8988T (cell line): ENCODE data around the gene ZNF609.

Source experiments
- DNase-seq: peaks from one replicate; pipeline ENCODE4 v3.0.0; 2011

The ZNF609 gene

GRCh38 chr15:64503197-64503596, 42.8 kb downstream of the ZNF609 start:
- DNase-seq, result no peak

GRCh38 chr15:64503640-64504039, 43.3 kb downstream of the ZNF609 start:
- no peak for DNase-seq

DNA sequence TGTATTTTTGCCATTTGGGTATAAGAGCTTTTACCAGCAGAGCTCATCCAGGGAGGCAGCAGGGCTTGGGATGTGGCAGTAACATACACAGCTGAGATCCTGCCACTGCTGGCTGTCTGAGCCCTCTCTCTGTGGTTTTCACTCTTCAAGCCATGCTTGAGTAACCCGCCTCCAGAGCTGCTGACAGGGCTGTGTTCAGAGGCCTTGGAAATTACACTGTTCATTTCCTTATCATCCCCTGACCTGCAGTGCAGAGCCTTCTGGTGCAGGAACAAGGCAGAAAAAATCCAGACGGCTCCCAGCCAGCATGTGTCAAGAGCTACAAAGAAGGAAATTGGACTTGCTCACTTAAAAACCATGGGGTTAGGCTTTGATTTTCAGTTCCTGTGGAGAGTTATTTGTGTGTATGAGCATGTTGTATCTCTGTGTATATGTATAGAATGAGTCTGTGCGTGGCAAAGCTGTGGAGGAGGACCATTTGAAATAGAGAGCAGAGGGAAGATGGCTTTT, 47.0 kb downstream of the ZNF609 start:
- no peak for DNase-seq

DNA sequence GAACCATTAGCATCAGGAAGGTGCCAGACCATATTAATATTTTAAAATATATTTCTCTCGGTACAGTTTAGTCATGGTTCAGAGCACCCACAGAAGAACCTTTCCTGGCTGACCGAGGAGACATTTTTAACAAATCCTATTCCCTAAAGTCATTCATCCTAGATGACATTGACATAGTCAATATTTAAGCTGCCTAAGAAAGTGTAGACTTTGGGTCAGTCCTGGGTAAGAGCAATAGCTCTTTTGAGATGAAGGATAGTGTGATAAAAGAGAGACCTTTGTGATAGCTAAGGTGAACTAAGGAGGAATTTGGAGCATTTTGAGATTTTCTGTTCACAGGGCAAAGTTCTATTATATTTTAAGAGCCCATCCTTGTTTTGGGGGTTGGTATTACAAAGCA, 47.5 kb downstream of the ZNF609 start:
- no peak for DNase-seq

DNA sequence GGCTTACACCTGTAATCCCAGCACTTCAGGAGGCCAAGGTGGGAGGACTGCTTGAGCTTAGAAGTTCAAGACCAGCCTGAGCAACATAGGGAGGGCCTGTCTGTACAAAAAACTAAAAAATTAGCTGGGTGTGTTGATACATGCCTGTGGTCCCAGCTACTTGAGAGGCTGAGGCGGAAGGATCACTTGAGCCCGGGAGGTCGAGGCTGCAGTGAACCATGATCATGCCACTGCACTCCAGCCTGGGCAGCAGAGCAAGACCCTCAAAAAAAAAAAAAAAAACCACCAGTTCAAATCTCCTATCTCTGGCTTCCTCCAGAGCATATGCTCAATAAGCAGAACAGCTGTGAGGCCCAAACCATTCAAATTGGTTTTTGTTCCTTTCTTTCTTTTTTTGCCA, 53.4 kb downstream of the ZNF609 start:
- DNase-seq, result no peak

DNA sequence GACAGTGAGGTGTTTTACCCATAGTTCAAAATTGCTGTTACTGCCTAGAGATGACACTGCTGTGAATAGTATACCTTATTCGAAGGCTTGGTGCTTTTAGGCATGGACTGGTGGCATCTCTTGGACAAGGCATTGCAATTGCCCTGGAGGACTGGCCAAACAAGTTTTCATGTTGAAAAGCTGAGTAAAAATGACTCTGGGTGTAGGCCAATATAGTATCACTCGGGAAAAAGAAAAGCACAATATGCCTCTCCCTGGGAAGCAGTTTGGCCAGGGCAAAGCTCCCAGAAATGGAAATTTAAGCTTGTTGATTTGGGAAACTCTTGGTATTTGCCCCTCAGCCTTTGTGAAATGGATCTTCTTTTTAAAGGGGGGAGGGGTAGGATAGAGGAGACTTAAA, 54.8 kb downstream of the ZNF609 start:
- DNase-seq, result no peak

DNA sequence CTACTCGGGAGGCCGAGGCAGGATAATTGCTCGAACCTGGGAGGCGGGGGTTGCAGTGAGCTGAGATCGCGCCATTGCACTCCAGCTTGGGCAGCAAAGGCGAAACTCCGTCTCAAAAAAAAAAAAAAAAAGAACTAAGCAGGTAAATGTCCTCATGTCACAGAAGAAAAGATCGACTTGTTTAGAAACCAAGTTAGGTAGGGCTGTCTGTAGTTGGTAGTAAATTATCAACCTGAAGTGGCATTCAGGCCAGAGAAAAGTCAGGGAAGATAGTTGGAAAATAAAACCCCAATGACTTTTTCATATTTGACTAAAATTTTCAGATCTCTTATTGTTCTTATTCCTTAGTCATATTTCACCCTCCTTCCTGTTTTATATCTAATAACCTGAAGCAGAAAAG, 55.4 kb downstream of the ZNF609 start:
- no peak for DNase-seq

DNA sequence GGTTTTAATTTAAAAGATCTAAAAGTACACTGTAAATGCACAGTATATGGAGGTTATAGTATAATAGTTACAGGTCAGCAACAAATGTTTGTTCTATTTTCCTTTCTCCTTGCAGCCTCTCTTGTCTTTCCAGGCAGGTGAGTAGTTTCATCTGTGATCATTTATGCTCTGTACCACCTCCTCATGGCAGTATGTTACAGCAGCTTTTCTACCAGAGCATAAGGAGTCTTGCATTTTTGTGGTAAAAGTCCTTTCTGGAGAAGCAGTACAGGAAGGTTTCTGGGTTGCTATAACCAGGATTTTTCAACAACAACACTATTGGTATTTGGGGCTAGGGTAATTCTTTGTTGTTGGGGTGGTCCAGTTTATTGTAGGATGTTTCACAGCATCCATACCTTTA, 59.5 kb downstream of the ZNF609 start:
- DNase-seq, result no peak

DNA sequence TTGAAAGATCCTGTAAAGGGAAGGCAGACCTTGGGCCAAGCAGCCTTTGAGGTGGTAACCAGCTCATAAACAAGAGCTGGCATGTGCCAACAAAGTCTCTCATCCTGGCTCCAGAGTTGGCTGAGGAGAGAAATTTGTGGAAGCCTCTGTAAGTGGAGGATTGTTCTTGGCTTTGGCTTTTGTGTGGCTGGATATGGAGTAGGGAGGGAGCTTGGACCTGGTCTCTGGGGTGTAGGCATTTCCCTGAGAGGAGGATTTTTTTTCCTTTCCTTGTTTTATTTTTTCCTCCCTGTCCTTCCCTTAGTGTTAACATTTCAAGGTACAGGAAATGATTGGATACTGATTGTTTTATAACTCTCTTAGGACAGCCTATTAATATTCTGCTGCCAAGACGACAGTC, 60.8 kb downstream of the ZNF609 start:
- no peak for DNase-seq

DNA sequence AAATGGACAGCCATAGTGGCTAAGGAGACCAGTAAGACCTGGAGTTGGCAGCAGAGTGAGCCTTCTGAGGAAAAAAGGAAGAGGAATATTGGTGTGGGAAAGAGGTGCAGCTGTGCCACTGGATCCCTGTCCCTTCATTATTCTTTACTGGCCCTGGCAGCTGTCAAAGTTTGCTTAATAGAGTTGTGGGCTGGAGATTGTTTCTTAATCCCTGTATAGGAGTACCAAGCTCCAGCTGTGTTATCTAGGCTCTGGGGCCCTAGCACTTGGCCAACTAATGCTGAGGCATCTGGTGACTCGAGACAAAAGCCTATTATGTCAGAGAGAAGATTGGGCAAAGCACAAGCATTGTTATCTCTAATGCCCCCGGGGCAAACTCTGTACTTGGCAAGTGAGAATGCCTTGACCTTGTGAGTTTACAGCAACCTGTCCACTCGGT, 61.4 kb downstream of the ZNF609 start:
- no peak for DNase-seq

- no peak for DNase-seq
These were observed 61.9 kb downstream of the ZNF609 start for GRCh38 chr15:64522226-64522823.

DNA sequence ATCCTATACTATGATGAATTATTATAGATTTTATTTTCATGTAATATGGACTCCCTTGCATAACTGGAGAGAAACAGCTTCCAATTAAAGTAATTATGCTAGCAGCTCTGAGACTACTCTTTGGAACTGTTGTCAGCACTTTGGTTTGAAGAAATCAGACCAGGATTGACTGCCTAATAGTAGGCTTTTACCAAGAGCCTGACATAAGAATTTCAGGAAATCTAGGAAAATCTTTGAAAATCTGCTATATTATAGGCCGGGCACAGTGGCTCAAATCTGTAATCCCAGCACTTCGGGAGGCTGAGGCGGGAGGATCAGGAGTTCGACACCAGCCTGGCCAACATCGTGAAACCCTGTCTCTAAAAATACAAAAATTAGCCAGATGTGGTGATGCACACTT, 62.9 kb downstream of the ZNF609 start:
- DNase-seq, result no peak

- no peak for DNase-seq
These were observed 64.4 kb downstream of the ZNF609 start for GRCh38 chr15:64524778-64525177.

GRCh38 chr15:64525828-64526530, 65.6 kb downstream of the ZNF609 start:
- DNase-seq, result no peak

DNA sequence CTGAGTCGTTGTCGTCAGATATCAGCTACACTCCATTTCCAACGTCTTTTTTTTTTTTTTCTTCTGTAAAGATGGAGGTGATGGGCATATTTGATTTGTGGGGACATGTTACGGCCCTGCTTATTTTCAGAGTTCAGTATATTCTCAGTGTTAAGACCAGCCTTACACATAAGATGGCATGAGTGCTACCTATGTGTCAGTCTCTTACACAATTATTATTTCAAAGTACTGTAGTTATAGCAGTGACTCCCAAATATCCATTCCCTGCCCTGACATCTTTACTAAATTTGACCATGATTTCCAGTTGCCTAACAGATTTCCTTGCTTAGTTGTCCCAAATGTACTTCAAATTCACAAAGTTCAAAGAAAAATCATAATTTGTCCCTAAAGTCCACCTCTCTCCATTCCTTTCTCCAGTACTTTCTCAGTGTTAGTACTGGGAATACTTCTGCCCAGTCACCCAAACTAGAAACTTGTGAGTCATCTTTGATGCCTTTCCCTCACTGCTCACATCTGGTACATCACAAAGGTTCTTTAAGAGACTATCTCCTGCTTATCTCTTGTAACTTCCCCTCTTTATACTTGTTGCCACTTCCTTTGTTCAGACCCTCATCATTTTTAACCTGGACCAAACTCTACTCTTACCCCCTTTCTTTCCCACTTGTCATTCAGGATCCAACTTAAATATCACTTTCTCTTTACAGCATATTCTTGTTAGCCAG, 67.0 kb downstream of the ZNF609 start:
- DNase-seq, result no peak

GRCh38 chr15:64528871-64529270, 68.5 kb downstream of the ZNF609 start:
- DNase-seq, result no peak

- no peak for DNase-seq
These were observed 70.1 kb downstream of the ZNF609 start for GRCh38 chr15:64530472-64530871.

GRCh38 chr15:64530918-64531317, 70.5 kb downstream of the ZNF609 start:
- DNase-seq, result no peak

DNA sequence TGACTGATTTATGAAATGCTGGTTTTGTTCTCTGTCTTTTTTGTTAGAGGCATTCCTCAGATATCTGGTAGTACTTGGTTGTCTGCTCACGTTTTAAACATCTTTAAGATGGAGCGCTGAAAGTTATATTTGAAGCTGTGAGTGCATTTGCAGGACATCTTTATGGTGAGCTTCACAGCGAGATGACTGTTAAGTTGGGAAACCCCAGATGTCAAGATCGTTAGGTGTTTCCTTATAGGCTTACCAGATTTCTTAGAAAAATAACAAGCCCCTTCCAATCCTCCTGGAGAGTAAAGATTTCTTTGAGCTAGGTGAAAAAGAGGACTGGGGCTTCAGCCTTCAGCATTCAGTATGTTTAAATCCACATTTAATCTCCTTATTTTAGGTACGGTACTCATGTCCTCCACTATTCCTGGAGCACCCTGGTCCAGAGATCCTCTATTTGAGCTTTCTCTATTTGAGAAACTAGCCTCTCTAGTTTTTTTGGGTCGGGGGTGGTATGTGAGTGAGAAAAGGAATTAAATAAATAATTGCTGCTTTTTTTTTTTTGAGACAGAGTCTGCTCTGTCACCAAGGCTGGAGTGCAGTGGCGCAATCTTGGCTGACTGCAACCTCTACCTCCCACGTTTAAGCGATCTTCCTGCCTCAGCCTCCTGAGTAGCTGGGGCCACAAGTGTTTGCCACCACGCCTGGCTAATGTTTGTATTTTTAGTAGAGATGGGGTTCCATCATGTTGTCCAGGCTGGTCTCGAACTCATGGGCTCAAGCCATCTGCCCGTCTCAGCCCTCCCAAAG, 72.3 kb downstream of the ZNF609 start:
- DNase-seq, result no peak

DNA sequence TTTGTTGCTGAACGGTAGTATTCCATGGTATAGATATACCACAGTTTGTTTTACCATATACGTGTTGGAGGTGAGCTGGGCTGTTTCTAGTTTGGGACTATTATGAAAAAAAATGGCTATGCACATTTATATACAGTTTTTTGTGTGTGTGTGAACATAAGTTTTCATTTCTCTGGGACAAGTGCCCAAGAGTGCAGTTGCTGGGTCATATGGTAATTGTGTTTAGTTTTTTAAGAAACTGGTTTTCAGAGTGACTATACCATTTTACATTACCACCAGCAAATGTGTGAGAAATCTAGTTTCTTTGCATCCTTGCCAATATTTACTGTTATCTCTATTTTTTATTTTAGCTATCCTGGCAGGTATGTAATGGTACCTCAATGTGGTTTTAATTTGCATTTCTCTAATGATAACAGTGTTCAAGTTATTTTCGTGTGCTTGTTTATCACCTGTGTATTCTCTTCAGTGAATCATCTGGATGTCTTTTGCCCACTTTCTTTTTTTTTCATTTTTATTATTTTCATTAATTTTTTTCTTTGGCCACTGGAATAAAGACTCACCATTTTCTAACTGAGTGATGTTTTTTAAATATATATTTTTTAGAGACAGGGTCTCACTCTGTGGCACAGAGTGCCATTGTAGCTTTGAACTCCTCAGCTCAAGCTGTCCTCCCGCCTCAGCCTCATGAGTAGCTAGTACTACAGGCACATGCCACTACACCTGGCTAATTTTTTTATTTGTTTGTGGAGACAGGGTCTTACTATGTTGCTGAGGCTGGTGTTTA, 75.3 kb downstream of the ZNF609 start:
- DNase-seq, result no peak

DNA sequence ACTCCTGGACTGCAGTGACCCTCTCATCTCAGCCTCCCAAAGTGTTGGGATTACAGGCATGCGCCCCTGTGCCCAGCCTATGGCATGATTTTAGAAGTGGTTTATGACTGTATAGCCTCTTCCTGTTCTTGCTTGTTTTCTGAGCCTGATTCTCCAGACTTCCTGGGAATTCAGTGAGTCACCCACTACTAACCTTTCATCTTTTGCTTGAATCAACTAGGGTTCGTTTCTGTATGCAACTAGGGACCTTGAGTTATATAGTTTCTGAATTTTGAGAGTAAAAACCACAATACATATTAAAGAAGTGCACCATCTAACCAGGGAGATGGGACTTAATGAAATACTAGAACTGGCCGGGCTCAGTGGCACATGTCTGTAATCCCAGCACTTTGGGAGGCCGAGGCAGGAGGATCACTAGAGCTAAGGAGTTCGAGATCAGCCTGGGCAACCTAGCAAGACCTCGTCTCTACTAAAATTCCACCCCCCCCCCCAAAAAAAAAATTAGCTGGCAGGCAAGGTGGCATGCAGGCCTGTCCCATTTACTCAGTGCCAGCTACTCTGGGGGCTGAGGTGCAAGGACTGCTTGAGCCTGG, 76.0 kb downstream of the ZNF609 start:
- peak; percentile 24 for DNase-seq

GRCh38 chr15:64542091-64542490, 81.7 kb downstream of the ZNF609 start:
- no peak for DNase-seq
